SKM-1 (cell line): Measurements from ENCODE around the gene DGCR8.

Experiments used
- DNase-seq: peaks from one replicate; lab custom pipeline; 2025; ENCODE audit not compliant: unreplicated experiment; lab: John Stamatoyannopoulos, UW

DGCR8 gene

DNA sequence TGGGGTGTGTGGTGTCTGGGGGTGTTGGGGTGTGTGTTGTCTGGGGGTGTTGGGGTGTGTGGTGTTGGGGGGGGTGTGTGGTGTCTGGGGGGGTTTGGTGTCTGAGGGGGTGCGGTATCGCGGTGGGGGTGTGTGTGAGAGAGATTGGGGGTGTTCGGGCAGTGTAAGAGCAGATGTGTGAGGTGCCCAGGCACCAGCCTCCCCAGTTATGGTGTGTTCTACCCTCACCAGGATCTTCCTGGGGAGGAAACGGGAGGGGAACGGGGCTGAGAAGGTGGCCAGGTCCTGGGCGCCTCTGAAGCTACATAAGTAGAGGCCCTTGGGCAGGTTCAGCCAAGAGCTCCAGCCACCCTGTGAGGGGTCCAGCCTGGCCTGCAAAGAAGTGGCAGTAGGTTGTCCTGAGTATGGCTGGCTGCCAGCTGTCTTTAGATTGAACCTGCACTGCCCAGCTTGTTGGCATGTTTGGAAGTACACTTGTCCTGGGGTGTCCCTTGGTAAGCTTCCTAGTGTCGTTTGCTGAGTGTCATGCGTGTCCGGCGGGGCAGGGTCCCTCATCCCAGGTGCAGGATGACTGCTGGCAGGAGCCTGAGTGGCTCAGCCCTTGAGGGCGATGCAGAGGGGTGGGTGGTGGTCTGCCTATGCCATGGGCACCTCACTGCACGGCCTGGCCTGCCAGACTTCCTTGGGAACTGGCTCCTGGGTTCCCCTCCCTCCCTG, 43.5 kb downstream of the DGCR8 start:
- DNase-seq, result no peak

GRCh38 chr22:20124083-20124787, 44.2 kb downstream of the DGCR8 start:
- no peak for DNase-seq

DNA sequence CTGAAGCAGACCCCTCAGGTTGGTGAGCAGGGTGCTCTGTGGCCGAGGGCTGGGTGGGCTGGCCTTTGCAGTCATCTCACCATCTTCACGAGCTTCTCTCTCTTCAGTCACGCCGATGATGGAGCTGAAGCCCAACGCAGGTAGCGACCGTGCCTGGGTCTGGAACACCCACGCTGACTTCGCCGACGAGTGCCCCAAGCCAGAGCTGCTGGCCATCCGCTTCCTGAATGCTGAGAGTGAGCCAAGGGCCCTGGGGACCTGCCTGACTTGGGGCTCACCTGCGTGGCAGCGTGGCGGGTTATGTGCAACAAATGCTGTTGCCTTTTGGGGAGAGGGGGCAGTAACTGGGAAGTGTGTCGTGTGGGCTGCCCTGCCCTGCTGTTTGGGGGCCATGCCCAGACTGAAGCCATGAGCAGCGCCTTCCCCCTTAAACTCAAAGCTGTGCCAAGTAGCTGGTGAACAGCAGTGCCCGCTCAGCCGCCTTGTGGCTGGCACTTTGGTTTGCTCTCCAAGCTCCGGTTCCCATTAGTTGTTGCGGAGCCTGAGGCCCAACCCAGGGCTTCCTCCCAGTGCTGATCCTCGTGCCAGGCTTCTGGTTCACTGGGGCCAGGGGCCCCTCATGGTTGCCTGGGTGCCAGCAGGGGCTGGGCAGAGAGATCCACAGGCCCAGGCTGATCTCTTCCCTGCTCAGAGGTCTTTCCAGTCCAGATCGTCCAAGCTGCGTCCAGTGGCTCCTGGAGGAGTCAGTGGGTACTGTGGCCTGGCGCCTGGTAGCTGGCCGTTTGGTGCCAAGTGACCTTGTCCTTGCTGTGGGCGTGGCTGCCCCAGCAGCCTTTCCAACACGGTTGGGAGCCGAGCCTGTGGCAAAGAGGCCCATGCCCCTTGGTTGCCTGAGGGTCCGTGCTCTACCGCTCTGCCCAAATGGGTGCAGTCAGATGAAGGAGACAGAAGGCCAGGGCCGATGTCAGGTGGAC, 45.4 kb downstream of the DGCR8 start:
- no peak for DNase-seq

DNA sequence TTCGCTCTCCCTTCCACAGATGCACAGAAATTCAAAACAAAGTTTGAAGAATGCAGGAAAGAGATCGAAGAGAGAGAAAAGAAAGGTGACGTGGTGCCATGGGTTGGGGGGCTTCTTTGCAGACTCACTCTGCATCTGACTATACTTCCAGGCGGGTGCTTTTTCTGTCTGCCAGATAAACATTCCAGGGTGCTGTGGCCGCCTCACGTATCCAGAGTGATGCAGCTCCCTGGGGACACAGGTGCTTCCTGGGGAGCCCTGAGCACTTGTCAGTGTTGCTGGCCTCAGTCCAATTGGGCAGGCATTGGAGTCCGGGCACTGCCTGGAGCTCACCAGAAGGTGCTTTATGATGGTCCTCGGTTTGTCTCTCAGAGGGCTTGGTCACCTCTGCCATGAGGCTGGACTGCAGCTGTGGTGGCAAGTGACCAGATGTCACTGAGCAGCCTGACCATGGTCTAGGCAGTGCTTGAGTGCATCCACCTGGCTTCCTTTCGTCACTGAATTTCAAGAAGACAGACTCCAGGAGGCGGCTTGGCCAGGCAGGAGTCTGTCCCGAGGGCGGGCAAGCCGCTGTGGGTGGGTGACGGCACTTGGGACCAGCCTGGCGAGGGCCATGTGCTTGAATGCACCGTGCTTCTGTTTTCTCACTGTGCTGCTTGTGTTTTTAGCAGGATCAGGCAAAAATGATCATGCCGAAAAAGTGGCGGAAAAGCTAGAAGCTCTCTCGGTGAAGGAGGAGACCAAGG, 46.4 kb downstream of the DGCR8 start:
- no peak for DNase-seq

GRCh38 chr22:20127318-20127868, 47.4 kb downstream of the DGCR8 start:
- DNase-seq, result no peak

- no peak for DNase-seq
Observed at GRCh38 chr22:20127869-20128618, 48.0 kb downstream of the DGCR8 start.

GRCh38 chr22:20128619-20128901, 48.5 kb downstream of the DGCR8 start:
- DNase-seq, result no peak

DNA sequence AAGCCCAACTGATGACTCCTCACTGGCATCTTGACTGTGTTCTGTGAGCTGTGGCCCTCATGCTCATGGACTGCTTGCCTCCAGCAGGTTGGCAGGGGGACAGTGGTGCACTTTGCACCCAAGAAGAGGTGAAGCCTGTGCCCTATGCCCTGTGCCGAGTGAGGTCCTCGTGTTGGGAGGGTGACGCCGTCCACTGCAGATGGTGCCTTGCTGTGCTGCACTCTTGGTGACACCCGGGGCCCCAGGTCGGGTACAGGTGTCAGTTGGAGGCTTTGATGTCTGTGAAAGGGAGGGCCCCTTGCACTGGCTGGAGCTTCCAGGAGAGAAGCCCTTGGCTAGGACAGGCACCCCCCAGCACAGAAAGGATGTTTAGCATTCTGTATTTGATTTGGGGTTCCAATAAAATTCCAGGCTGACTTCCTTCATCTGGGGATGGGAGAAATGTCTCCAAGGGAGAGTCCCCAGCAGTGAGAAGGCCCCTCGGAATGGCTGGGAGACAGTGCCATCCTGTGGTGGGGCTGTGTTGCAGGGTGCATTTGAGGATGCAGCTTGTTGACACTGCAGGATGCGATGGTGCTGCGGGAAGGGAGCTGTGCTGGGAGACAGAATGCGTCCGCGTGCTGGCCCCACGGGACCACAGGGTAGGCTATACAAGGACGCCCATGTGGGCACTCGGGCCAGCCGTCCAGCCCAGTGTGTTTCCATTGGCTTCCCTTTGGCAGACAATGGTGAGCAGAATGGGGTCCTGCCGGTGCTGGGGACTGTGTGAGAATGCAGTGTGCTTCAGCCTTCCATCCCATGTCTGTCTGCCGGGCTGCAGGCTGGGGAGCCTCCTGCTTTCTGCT, 49.1 kb downstream of the DGCR8 start:
- DNase-seq, result no peak

DNA sequence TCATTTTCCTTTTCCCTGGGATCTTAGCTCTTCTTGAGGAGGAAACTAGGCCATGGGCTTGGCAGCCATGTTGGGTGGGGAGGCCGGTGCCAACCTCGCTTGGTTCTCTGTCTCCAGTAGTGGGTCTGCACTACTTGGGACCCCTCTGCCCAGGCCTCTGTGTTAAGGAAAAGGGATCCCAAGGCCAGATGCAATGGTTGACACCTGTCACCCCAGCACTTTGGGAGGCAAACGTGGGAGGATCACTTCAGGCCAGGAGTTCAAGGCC, 49.6 kb downstream of the DGCR8 start:
- no peak for DNase-seq

DNA sequence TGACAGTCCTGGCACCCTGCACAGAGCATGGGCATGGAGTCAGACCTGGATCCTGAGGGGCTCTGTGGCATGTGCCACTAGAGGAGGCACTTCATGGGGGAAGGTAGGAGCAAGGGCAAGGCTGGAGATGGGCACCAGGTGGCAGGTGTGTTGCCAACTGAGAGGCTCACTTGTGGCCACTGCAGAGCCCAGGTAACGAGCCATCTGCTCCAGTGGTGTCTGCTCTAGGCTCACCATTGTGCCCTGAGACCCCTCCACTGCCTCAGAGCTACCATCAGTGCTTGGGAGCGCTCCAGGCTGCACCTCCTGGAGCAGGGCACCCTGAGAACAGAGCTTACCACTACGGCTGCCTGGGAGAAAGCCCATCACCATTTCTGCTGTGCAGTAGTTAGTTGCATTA, 50.3 kb downstream of the DGCR8 start:
- DNase-seq, result no peak

GRCh38 chr22:20130731-20131596, 50.9 kb downstream of the DGCR8 start:
- no peak for DNase-seq

DNA sequence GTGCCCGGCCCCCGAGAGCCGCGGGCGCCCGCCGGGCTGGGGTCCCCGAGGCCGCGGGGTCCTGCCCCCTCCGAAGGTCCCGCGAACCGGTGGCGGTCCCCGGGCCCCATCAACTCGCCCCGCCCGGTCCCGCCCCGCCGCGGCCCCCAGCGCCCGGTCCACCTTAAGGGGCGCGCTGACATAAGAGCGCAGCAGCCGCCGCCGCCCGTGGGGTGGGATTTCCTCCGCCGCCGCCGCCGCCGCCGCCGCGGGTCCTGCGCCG, 51.5 kb downstream of the DGCR8 start, which contains the start of gene ZDHHC8:
ZDHHC8 (plus strand) TSS at position 208 of the 262 bp plus-strand sequence. CDS start 144 bp downstream, outside the sequence.
- no peak for DNase-seq

- DNase-seq, result no peak
Observed at GRCh38 chr22:20131859-20132685, 52.0 kb downstream of the DGCR8 start.

GRCh38 chr22:20132686-20133246, 52.7 kb downstream of the DGCR8 start:
- no peak for DNase-seq

- no peak for DNase-seq
Observed at GRCh38 chr22:20133930-20134549, 54.0 kb downstream of the DGCR8 start.

DNA sequence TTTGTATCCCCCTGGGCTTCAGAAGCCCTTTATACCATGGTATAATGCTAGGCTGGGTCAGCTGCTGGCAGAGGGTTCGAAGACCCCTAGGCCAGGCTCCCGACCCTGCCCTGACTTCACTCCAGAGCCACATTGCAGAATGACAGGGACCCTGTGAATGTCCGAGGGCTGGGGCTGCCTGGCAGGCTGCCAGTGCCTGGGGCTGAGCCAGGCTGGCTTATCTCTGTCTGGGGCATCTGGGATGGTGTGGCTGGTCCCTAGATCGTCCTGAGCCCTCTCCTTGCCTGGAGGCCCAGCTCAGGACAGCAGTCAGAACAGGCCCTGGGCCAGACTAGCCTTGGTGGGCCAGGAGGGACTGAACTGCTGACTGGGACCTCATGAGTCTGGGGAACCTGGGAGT, 55.2 kb downstream of the DGCR8 start:
- DNase-seq, result no peak
